HL-60/S4 treated with phorbol 12-myristate 13-acetate at 8.2 ng/mL for 4 days and 3 days (cell line): ENCODE results near the gene TNRC18.
"Not testable (repeated sequence)": the region's sequence is repeated elsewhere in the genome, so short reads cannot be mapped to it uniquely, and the experiment has no call there.

ENCODE experiments used
- in situ Hi-C: fragments of 300-500 bp; cut with MboI; formaldehyde crosslinking; loops from 2 replicates; pipeline ENCODE4 v1.15.0; 2022; ENCODE audit warnings: low sequenced_read_pairs

TNRC18 gene

DNA sequence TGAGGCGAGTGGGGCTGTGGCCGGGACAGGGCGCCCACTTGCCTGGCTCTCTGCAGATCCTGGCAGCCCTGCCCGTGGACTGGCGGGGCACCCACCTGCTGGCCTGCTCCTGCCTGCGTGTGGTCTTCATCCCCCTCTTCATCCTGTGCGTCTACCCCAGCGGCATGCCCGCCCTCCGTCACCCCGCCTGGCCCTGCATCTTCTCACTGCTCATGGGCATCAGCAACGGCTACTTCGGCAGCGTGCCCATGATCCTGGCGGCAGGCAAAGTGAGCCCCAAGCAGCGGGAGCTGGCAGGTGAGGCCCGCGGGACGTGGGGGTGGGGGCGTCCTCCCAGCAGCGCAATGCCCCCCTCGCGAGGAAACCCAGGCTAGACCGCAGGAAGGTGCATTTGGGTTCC is 123.3 kb downstream of the TNRC18 start:
- in situ Hi-C loops, result no loop called here

DNA sequence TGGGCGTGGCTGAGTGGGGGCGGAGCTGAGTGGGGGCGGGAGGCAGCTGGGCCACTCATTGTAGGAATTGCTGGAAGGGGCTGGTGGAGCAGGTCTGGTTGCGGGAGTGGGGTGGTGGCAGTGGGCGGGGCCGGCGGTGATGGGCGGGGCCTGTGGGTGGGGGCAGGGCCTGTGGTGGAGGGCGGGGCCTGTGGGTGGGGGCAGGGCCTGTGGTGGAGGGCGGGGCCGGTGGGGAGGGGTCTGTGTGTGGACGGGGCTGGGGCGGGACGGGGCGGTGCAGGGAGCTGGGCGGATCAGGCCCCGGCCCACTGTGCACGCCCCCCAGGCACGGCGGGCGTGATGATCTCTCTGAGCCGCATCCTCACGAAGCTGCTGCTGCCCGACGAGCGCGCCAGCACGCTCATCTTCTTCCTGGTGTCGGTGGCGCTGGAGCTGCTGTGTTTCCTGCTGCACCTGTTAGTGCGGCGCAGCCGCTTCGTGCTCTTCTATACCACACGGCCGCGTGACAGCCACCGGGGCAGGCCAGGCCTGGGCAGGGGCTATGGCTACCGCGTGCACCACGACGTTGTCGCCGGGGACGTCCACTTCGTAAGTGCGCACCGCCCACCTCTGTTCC is 126.9 kb downstream of the TNRC18 start:
- in situ Hi-C loops, result no loop called here

- in situ Hi-C loops, result no loop called here
Measured at GRCh38 chr7:5296015-5296610, 127.5 kb downstream of the TNRC18 start.

DNA sequence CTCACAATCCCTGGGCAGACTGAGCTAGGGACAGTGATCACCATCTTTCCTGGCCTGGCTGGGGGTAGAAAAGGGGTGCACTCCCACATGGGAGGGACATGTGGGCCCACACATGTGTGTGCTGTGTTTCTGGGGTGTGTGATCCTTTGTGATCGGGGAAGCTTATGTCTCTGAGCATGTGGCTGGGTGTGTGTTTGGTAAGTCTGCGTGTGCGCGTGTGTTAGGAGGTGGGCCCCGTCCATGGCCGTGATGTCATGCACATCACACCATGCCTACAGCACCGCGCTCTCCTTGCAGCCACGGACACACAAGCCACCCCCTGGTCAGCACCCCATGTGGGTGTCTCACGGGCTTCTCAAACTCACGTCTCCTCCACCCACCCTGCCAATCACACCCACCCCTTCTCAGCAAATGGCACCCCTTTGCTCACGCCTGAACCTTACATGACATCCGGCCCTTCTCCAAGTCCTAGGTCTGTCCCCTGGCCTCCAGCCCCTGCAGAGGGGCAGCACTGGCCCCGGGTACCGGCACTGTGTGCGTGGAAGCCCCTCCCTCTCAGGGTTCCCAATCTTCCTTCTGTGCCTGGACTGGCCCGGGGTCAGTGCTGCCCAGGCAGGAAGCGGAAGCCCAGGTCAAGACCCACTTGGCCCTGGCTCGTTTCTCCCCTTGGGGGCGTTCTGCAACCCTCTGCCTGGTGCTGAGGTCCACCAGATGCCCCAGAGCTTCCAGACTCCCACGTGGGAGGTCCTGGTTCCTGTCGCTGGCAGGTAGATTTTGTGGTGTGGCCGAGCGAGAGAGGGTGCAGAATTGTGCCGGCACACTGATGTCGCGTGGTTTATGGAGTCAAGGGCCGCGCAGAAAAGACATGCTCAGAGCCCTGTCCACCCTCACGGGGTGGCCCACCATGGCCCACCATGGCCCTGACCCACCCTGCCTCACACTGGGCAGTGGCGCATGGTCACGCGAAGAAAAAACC is 128.3 kb downstream of the TNRC18 start:
- in situ Hi-C loops, result no loop called here

GRCh38 chr7:5294169-5294987 is 129.3 kb downstream of the TNRC18 start:
- in situ Hi-C loops, result no loop called here

- in situ Hi-C loops, result not testable (repeated sequence)
Measured at GRCh38 chr7:5291711-5292335, 131.8 kb downstream of the TNRC18 start.

GRCh38 chr7:5291301-5291700 is 132.3 kb downstream of the TNRC18 start:
- in situ Hi-C loops, result no loop called here

GRCh38 chr7:5289355-5289754 is 134.3 kb downstream of the TNRC18 start:
- in situ Hi-C loops, result no loop called here

DNA sequence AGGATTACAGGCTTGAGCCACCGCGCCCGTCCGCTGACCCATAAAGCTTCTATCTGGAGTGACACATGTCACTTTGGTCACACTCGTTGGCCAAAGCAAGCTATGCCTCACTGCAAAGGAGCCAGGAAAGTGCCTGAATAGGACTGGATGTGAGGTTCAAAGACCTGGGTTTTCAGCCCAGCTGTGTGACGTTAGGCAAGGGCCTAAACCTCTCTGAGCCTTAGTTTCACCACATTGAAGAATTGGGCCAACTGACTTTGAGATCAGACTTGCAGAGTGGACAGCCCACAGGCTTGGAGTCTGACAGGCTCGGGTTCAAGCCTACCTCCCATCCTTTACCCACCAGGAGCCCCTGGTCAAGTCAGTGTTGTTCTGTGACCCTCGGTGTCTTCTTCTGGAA is 135.1 kb downstream of the TNRC18 start:
- in situ Hi-C loops, result not testable (repeated sequence)

GRCh38 chr7:5287802-5288201 is 135.8 kb downstream of the TNRC18 start:
- in situ Hi-C loops, result no loop called here

DNA sequence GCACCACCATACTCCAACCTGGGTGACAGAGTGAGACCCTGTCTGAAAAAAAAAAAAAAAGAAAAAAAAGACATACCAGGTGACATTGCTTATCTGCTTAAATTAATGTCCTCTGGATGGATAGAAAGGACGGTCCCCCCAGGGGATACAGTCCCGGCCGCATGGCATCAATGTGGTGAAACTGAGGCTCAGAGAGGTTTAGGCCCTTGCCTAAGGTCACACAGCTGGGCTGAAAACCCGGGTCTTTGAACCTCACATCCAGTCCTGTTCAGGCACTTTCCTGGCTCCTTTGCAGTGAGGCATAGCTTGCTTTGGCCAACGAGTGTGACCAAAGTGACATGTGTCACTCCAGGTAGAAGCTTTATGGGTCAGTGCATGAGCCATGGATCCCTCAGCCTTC is 136.3 kb downstream of the TNRC18 start:
- in situ Hi-C loops, result not testable (repeated sequence)

GRCh38 chr7:5286933-5287332 is 136.7 kb downstream of the TNRC18 start:
- in situ Hi-C loops, result no loop called here

- in situ Hi-C loops, result no loop called here
Measured at GRCh38 chr7:5284304-5285281, 139.0 kb downstream of the TNRC18 start.

- in situ Hi-C loops, result no loop called here
Measured at GRCh38 chr7:5283421-5284303, 140.0 kb downstream of the TNRC18 start.

GRCh38 chr7:5282543-5283316 is 140.9 kb downstream of the TNRC18 start, which contains the start of gene SLC29A4:
Gene SLC29A4 (plus strand): TSS chr7:5282943. CDS start chr7:5287817, 4,874 bp downstream.
- in situ Hi-C loops, result no loop called here

GRCh38 chr7:5281598-5282500 is 141.8 kb downstream of the TNRC18 start:
- in situ Hi-C loops, result not testable (repeated sequence)
